HepG2 (cell line): ENCODE results near the gene PBX4. TPM values are rescaled to one million over a fixed set of nuclear protein-coding genes. Genes with fewer than 3 reads are reported as not detected.

Source experiments
- ARNT ChIP-seq: fragments of 450-650 bp; IDR thresholded peaks from 2 replicates; pipeline ENCODE4 v1.6.1; 2017
- BORCS8-MEF2B ChIP-seq: sonication (generic); formaldehyde crosslinking; IDR thresholded peaks from 2 replicates; pipeline ENCODE4 v1.8.0; 2022; ENCODE audit warnings: mild to moderate bottlenecking, missing genetic modification reagents
- DMAP1 ChIP-seq: IDR thresholded peaks from 2 replicates; pipeline ENCODE4 v1.6.1; 2016
- FOSL2 ChIP-seq: sonication (generic); formaldehyde crosslinking; IDR thresholded peaks from 2 replicates; pipeline ENCODE4 v1.4.0; 2020; ENCODE audit warnings: missing genetic modification reagents
- HNRNPUL1 ChIP-seq: fragments of 200-400 bp; formaldehyde crosslinking; IDR thresholded peaks from 2 replicates; pipeline ENCODE4 v1.6.1; 2017; ENCODE audit warnings: low read depth, mild to moderate bottlenecking, low read length, moderate library complexity
- PLRG1 ChIP-seq: fragments of 450-650 bp; conservative IDR thresholded peaks from 2 replicates; pipeline ENCODE4 v1.6.1; 2016
- REPIN1 ChIP-seq: sonication (generic); formaldehyde crosslinking; IDR thresholded peaks from 2 replicates; pipeline ENCODE4 v1.8.0; 2022; ENCODE audit warnings: missing genetic modification reagents, low read depth, mild to moderate bottlenecking, borderline replicate concordance
- RFXAP ChIP-seq: sonication (generic); formaldehyde crosslinking; IDR thresholded peaks from 2 replicates; pipeline ENCODE4 v1.4.0; 2020; ENCODE audit warnings: missing genetic modification reagents, borderline replicate concordance
- SMAD1 ChIP-seq: sonication (generic); formaldehyde crosslinking; IDR thresholded peaks from 2 replicates; pipeline ENCODE4 v1.4.0; 2020; ENCODE audit warnings: missing genetic modification reagents, low read depth, mild to moderate bottlenecking, borderline replicate concordance
- TGIF2 ChIP-seq: IDR thresholded peaks from 2 replicates; pipeline ENCODE4 v1.6.1; 2016; ENCODE audit warnings: control low read depth, missing compliant biosample characterization
- THYN1 ChIP-seq: sonication (generic); formaldehyde crosslinking; IDR thresholded peaks from 2 replicates; pipeline ENCODE4 v1.8.1; 2023; ENCODE audit warnings: low read depth, mild to moderate bottlenecking, moderate library complexity, missing genetic modification reagents, borderline replicate concordance
- UBTF ChIP-seq: sonication (generic); formaldehyde crosslinking; IDR thresholded peaks from 2 replicates; pipeline ENCODE4 v1.4.0; 2020; ENCODE audit warnings: mild to moderate bottlenecking, missing genetic modification reagents
- ZKSCAN8 ChIP-seq: IDR thresholded peaks from 2 replicates; pipeline ENCODE4 v1.6.1; 2016; ENCODE audit warnings: borderline replicate concordance, missing genetic modification reagents, missing compliant biosample characterization
- ZNF17 ChIP-seq: sonication (generic); formaldehyde crosslinking; IDR thresholded peaks from 2 replicates; pipeline ENCODE4 v1.5.0; 2020; ENCODE audit warnings: mild to moderate bottlenecking, missing genetic modification reagents
- ZNF484 ChIP-seq: sonication (generic); formaldehyde crosslinking; IDR thresholded peaks from 2 replicates; pipeline ENCODE4 v1.5.1; 2020; ENCODE audit warnings: mild to moderate bottlenecking, low read depth, missing genetic modification reagents, borderline replicate concordance
- ZNF501 ChIP-seq: sonication (generic); formaldehyde crosslinking; IDR thresholded peaks from 2 replicates; pipeline ENCODE4 v1.5.1; 2020; ENCODE audit warnings: mild to moderate bottlenecking, moderate library complexity, missing genetic modification reagents
- ZNF556 ChIP-seq: sonication (generic); formaldehyde crosslinking; IDR thresholded peaks from 2 replicates; pipeline ENCODE4 v1.4.0; 2020; ENCODE audit warnings: mild to moderate bottlenecking, missing genetic modification reagents, borderline replicate concordance
- ZNF639 ChIP-seq: conservative IDR thresholded peaks from 2 replicates; pipeline ENCODE4 v1.6.1; 2018; ENCODE audit warnings: missing genetic modification reagents
- ZNF713 ChIP-seq: sonication (generic); formaldehyde crosslinking; IDR thresholded peaks from 2 replicates; pipeline ENCODE4 v1.4.0; 2020; ENCODE audit warnings: mild to moderate bottlenecking, missing genetic modification reagents
- ZNF792 ChIP-seq: IDR thresholded peaks from 2 replicates; pipeline ENCODE4 v1.6.1; 2016
- polyA plus RNA-seq, 8 experiments: library from polyadenylated mRNA; depleted of rRNA in 3 of 8; stranded (reverse) in 7 of 8; unstranded in 1 of 8; fragments of >200 nt; fragmentation: Illumina TruSeq in 4 of 8; extraction: Trizol in 4 of 8; gene quantifications; 2 replicates each; pipeline versions ENCODE4 v1.2.1 to v1.2.3, GENCODE V29; 2011 to 2016; ENCODE audit warnings: low read depth in 4 of 8, missing spikeins in 1 of 8, mixed read lengths in 1 of 8; ENCODE audit not compliant: insufficient read depth in 1 of 8
- total RNA-seq, 5 experiments: library from RNA; depleted of rRNA; stranded (reverse); fragments of >200 nt; fragmentation: Illumina TruSeq; extraction: Trizol; gene quantifications; 2 replicates each; pipeline ENCODE4 v1.2.3, GENCODE V29; 2016; ENCODE audit warnings: low read depth in 1 of 5
- TF ChIP-seq, protein P1 (sequence below): sonication (generic); formaldehyde crosslinking; IDR thresholded peaks from 2 replicates; pipeline ENCODE4 v1.4.0; 2020; ENCODE audit warnings: missing genetic modification reagents

Gene PBX4
- total and polyA plus RNA-seq, 2 of the 13 experiments (the other 11 are each of a cell fraction or from before 2014, with no cell fraction given): not detected

DNA sequence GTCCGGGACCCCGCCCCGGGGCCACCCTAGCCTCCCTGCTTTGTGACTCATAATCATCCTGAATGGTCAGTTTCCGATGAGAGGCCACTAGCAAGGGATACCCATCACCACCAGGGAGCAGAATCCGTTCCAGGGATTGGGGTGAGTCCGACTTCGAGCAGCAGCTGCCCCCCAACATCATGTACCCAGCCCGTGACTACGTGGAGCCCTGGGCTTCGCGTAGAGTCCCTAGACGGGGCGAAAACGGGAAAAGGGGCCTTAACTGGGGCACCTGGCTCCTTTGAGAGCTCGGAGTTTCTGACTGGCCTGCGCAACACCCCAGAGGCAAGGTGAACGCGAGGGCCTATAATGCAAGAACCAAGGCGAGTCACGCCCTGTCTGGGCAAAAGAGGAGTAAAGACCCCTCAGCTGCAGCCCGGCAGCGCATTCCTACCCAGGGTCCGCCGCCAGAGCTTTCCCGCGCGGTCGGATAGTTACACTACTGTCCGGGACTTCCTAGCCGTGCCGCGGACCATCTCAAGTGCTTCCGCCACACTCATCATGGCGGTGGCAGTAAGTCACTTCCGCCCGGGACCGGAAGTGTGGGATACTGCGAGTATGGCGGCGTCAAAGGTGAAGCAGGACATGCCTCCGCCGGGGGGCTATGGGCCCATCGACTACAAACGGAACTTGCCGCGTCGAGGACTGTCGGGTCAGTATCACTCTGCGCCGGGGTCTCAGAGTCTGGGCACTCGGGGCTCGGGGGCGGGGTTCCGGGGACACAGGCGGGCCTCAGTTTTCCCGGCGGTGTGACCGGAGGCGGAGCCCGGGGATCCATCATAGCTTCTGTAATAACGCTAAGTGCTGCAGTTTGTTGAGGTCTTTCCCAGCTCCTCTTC lies 102.6 kb downstream of the PBX4 start, which contains the start of gene NDUFA13 (continued):
- TF ChIP-seq, protein P1, sequence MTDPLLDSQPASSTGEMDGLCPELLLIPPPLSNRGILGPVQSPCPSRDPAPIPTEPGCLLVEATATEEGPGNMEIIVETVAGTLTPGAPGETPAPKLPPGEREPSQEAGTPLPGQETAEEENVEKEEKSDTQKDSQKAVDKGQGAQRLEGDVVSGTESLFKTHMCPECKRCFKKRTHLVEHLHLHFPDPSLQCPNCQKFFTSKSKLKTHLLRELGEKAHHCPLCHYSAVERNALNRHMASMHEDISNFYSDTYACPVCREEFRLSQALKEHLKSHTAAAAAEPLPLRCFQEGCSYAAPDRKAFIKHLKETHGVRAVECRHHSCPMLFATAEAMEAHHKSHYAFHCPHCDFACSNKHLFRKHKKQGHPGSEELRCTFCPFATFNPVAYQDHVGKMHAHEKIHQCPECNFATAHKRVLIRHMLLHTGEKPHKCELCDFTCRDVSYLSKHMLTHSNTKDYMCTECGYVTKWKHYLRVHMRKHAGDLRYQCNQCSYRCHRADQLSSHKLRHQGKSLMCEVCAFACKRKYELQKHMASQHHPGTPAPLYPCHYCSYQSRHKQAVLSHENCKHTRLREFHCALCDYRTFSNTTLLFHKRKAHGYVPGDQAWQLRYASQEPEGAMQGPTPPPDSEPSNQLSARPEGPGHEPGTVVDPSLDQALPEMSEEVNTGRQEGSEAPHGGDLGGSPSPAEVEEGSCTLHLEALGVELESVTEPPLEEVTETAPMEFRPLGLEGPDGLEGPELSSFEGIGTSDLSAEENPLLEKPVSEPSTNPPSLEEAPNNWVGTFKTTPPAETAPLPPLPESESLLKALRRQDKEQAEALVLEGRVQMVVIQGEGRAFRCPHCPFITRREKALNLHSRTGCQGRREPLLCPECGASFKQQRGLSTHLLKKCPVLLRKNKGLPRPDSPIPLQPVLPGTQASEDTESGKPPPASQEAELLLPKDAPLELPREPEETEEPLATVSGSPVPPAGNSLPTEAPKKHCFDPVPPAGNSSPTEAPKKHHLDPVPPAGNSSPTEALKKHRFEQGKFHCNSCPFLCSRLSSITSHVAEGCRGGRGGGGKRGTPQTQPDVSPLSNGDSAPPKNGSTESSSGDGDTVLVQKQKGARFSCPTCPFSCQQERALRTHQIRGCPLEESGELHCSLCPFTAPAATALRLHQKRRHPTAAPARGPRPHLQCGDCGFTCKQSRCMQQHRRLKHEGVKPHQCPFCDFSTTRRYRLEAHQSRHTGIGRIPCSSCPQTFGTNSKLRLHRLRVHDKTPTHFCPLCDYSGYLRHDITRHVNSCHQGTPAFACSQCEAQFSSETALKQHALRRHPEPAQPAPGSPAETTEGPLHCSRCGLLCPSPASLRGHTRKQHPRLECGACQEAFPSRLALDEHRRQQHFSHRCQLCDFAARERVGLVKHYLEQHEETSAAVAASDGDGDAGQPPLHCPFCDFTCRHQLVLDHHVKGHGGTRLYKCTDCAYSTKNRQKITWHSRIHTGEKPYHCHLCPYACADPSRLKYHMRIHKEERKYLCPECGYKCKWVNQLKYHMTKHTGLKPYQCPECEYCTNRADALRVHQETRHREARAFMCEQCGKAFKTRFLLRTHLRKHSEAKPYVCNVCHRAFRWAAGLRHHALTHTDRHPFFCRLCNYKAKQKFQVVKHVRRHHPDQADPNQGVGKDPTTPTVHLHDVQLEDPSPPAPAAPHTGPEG (CRISPR knock-in tag): peak; percentile 71; the same call in 1 of the 2 replicates
- TF ChIP-seq BORCS8-MEF2B (CRISPR knock-in tag): no peak
- TF ChIP-seq THYN1: no peak
- peak; percentile 80; the same call in 1 of the 2 replicates for TF ChIP-seq RFXAP
- TF ChIP-seq ZNF792: peak; percentile 86
- TF ChIP-seq ZNF556 (CRISPR knock-in tag): peak; percentile 86
- TF ChIP-seq SMAD1 (CRISPR knock-in tag): no peak
- peak; percentile 66 for TF ChIP-seq REPIN1 (CRISPR knock-in tag)
- no peak for TF ChIP-seq ZNF484 (CRISPR knock-in tag)
- no peak for TF ChIP-seq TGIF2 (CRISPR knock-in tag)
- TF ChIP-seq HNRNPUL1: no peak
- TF ChIP-seq PLRG1: no peak
- peak; percentile 58 for TF ChIP-seq FOSL2 (CRISPR knock-in tag)
- no peak for TF ChIP-seq ZNF501 (CRISPR knock-in tag)
- TF ChIP-seq UBTF: peak; percentile 70; the same call in 1 of the 2 replicates
- TF ChIP-seq ZKSCAN8 (CRISPR knock-in tag): no peak
- TF ChIP-seq ARNT: no peak
- TF ChIP-seq ZNF713 (CRISPR knock-in tag): no peak
- TF ChIP-seq DMAP1 (CRISPR knock-in tag): peak; percentile 88; the same call in 1 of the 2 replicates
- TF ChIP-seq ZNF17 (CRISPR knock-in tag): no peak
- no peak; the same call in 1 of the 2 replicates for TF ChIP-seq ZNF639 (CRISPR knock-in tag)
